Measurements from ENCODE around the gene ZCCHC7.

DNA sequence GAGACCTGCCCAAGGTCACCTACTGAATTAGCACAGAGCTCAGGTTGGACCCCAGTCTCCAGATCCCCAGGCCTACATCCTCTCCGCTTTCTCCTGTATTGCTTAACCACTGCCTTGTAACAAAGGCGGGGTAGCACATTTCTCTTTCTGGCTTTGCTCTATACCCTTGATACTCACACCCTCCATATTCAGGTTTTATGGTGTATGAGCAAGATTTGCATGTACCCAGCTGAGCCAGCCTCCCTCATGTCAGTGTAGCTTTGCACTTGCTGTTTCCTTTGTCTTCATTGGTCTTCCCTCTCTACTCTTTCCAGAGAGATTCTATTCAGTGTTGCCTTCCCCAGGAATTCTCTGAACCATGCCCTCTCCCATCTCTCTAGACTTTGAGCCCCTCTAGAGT, 19.6 kb upstream of the ZCCHC7 start:
- TF ChIP-seq, protein P1, sequence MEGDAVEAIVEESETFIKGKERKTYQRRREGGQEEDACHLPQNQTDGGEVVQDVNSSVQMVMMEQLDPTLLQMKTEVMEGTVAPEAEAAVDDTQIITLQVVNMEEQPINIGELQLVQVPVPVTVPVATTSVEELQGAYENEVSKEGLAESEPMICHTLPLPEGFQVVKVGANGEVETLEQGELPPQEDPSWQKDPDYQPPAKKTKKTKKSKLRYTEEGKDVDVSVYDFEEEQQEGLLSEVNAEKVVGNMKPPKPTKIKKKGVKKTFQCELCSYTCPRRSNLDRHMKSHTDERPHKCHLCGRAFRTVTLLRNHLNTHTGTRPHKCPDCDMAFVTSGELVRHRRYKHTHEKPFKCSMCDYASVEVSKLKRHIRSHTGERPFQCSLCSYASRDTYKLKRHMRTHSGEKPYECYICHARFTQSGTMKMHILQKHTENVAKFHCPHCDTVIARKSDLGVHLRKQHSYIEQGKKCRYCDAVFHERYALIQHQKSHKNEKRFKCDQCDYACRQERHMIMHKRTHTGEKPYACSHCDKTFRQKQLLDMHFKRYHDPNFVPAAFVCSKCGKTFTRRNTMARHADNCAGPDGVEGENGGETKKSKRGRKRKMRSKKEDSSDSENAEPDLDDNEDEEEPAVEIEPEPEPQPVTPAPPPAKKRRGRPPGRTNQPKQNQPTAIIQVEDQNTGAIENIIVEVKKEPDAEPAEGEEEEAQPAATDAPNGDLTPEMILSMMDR (IDR thresholded peaks at IDR 0.05; ENCODE audit: insufficient read depth, low read depth, low read length), result no peak
- no peak for TF ChIP-seq EZH2 (IDR thresholded peaks at IDR 0.05; ENCODE audit: insufficient read depth, low read length)

Data from astrocyte (in vitro differentiated cells and primary cell).